GM23338 (cell line): ENCODE data around the gene DSCAML1.

Experiments used
- CREB1 ChIP-seq: fragments of 250-450 bp; sonication (Bioruptor Pico); IDR thresholded peaks from 2 replicates; pipeline ENCODE4 v1.5.0; 2020; ENCODE audit warnings: low read depth, mild to moderate bottlenecking, moderate library complexity
- EZH2 ChIP-seq: fragments of 200-600 bp; sonication (generic); IDR thresholded peaks from one replicate; pipeline ENCODE4 v1.8.0; 2017; ENCODE audit warnings: antibody characterized with exemption, mild to moderate bottlenecking, low read depth; ENCODE audit not compliant: unreplicated experiment
- EZH2phosphoT487 ChIP-seq: fragments of 200-600 bp; sonication (generic); IDR thresholded peaks from one replicate; pipeline ENCODE4 v1.8.1; 2018; ENCODE audit warnings: antibody characterized with exemption; ENCODE audit not compliant: unreplicated experiment
- JUNB ChIP-seq: IDR thresholded peaks from one replicate; pipeline ENCODE4 v1.6.1; 2016; ENCODE audit warnings: antibody characterized with exemption; ENCODE audit not compliant: unreplicated experiment
- POLR2AphosphoS5 ChIP-seq: IDR thresholded peaks from 2 replicates; pipeline ENCODE4 v1.6.1; 2016; ENCODE audit warnings: antibody characterized with exemption, low read depth
- ZNF114 ChIP-seq: fragments of 250-450 bp; sonication (Bioruptor Pico); IDR thresholded peaks from 2 replicates; pipeline ENCODE4 v1.5.0; 2020; ENCODE audit warnings: mild to moderate bottlenecking, moderate library complexity
- ZNF331 ChIP-seq: fragments of 250-450 bp; sonication (Bioruptor Pico); IDR thresholded peaks from 2 replicates; pipeline ENCODE4 v1.5.0; 2020; ENCODE audit warnings: low read depth, mild to moderate bottlenecking, moderate library complexity
- TF ChIP-seq, protein P1 (sequence below), 2 experiments: fragments of 200-600 bp in 1 of 2; sonication (generic) in 1 of 2; conservative IDR thresholded peaks; 2 replicates each; pipeline versions ENCODE4 v1.5.1 to v1.6.1; 2016 to 2017; ENCODE audit warnings: antibody characterized with exemption in 2 of 2, low read depth in 2 of 2, mild to moderate bottlenecking in 2 of 2, moderate library complexity in 1 of 2
- TF ChIP-seq, protein P2 (sequence below): IDR thresholded peaks from one replicate; pipeline ENCODE4 v1.6.1; 2018; ENCODE audit warnings: antibody characterized with exemption; ENCODE audit not compliant: unreplicated experiment

DNA sequence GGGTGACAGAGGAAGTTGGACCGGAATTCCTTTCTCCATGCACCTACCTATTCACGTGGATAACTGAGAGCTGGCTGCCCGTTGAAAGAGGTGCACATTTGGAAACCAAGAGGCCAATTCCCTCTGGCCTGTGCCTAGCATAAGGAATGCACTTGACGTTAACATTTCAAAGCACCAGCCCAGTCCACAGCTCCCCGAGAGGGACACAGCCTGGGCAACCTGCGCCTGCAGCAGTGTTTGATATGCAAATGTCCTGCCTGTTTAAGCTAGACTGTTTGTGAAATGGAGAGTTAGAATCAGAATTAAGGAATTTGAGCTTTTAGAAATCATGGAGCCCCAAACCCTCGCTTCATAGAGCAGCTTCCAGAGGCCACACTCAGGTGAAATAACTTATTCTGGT, 126.1 kb downstream of the DSCAML1 start:
- TF ChIP-seq, protein P1, sequence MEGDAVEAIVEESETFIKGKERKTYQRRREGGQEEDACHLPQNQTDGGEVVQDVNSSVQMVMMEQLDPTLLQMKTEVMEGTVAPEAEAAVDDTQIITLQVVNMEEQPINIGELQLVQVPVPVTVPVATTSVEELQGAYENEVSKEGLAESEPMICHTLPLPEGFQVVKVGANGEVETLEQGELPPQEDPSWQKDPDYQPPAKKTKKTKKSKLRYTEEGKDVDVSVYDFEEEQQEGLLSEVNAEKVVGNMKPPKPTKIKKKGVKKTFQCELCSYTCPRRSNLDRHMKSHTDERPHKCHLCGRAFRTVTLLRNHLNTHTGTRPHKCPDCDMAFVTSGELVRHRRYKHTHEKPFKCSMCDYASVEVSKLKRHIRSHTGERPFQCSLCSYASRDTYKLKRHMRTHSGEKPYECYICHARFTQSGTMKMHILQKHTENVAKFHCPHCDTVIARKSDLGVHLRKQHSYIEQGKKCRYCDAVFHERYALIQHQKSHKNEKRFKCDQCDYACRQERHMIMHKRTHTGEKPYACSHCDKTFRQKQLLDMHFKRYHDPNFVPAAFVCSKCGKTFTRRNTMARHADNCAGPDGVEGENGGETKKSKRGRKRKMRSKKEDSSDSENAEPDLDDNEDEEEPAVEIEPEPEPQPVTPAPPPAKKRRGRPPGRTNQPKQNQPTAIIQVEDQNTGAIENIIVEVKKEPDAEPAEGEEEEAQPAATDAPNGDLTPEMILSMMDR (conservative IDR thresholded peaks at IDR 0.05; ENCODE audit: low read depth in 2 of 2): no peak
- TF ChIP-seq EZH2 (no peak), CREB1 (CRISPR knock-in tag) (no peak), JUNB (no peak), POLR2AphosphoS5 (no peak), ZNF114 (CRISPR knock-in tag) (no peak), EZH2phosphoT487 (no peak), ZNF331 (CRISPR knock-in tag) (no peak)
- TF ChIP-seq, protein P2, sequence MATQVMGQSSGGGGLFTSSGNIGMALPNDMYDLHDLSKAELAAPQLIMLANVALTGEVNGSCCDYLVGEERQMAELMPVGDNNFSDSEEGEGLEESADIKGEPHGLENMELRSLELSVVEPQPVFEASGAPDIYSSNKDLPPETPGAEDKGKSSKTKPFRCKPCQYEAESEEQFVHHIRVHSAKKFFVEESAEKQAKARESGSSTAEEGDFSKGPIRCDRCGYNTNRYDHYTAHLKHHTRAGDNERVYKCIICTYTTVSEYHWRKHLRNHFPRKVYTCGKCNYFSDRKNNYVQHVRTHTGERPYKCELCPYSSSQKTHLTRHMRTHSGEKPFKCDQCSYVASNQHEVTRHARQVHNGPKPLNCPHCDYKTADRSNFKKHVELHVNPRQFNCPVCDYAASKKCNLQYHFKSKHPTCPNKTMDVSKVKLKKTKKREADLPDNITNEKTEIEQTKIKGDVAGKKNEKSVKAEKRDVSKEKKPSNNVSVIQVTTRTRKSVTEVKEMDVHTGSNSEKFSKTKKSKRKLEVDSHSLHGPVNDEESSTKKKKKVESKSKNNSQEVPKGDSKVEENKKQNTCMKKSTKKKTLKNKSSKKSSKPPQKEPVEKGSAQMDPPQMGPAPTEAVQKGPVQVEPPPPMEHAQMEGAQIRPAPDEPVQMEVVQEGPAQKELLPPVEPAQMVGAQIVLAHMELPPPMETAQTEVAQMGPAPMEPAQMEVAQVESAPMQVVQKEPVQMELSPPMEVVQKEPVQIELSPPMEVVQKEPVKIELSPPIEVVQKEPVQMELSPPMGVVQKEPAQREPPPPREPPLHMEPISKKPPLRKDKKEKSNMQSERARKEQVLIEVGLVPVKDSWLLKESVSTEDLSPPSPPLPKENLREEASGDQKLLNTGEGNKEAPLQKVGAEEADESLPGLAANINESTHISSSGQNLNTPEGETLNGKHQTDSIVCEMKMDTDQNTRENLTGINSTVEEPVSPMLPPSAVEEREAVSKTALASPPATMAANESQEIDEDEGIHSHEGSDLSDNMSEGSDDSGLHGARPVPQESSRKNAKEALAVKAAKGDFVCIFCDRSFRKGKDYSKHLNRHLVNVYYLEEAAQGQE: no peak
